GM18951 (cell line): ENCODE data around the gene PC.
"Not testable (repeated sequence)": the region's sequence is repeated elsewhere in the genome, so short reads cannot be mapped to it uniquely, and the experiment has no call there.

Experiments used
- POLR2A ChIP-seq: IDR thresholded peaks from 4 replicates; pipeline ENCODE4 v1.6.1; 2011; ENCODE audit warnings: mild to moderate bottlenecking; ENCODE audit not compliant: insufficient read length, insufficient read depth; ENCODE audit errors: extremely low read depth
- in situ Hi-C: fragments of 300-500 bp; cut with MboI; formaldehyde crosslinking; loops from one replicate; pipeline ENCODE4 v1.12.0; 2022; ENCODE audit warnings: low sequenced_read_pairs, mixed read lengths, inconsistent platforms; ENCODE audit not compliant: unreplicated experiment

PC gene

GRCh38 chr11:66958232-66958955 is at the start of gene PC:
Gene PC, minus strand, starts transcription at chr11:66958383. Its CDS starts 86,224 bp downstream, at chr11:66872159.
- in situ Hi-C loops, result no loop called here
- TF ChIP-seq POLR2A, result peak; percentile 29

DNA sequence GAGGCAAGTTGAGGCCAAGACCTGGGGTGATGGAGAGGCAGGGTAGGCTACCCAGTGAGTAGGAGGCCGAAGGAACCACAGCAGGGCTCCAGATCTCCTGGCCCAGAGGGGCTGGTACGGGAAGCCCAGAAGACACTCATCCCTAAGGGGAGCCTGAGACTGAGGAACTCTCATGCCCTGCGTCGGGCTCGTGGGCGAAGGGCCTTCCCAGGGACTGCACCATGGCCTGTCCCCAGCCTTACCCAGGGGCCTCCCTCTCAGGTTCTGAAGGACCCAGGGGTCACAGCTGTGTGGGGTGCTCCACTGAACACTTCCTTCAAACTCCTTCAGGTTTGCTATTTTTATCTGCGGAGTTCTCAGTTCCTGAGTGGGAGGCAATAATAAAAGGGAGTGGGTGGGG is 48.9 kb upstream of the PC start:
- no peak for TF ChIP-seq POLR2A
- in situ Hi-C loops, result no loop called here

GRCh38 chr11:67006029-67006884 is 48.1 kb upstream of the PC start:
- TF ChIP-seq POLR2A, result no peak
- in situ Hi-C loops, result no loop called here

DNA sequence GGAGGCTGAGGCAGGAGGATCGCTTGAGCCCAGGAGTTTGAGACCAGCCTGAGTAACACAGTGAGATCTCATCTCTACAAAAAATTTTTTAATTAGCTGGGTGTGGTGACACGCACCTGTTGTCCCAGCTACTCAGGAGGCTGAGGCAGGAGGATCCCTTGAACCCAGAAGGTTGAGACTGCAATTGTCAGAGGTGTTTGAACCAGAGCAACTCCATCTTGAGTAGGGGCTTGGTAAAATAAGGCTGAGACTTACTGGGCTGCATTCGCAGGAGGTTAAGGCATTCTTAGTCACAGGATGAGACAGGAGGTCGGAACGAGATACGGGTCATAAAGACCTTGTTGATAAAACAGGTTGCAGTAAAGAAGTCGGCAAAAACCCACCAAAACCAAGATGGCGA is 47.0 kb upstream of the PC start:
- in situ Hi-C loops, result not testable (repeated sequence)

GRCh38 chr11:67002921-67003411 is 44.8 kb upstream of the PC start:
- TF ChIP-seq POLR2A, result no peak
- in situ Hi-C loops, result no loop called here

GRCh38 chr11:67002297-67002913 is 44.2 kb upstream of the PC start:
- in situ Hi-C loops, result no loop called here
- no peak for TF ChIP-seq POLR2A

DNA sequence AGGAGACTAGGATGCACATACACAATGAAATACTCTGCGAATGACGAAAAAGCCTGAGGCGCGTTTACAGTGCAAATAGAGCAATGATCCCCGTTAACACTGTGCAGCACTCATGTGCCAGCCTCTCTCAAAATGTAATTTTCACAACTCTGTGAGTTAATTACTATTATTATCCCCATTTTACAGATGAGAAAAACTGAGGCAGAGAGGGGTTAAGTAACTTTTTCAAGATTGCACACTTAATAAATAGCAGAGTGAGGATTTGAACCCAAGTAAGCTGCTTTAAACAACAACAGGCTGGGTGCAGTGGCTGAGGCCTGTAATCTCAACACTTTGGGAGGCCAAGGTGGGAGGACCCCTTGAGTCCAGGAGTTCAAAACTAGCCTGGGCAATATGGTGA is 43.1 kb upstream of the PC start:
- in situ Hi-C loops, result no loop called here

DNA sequence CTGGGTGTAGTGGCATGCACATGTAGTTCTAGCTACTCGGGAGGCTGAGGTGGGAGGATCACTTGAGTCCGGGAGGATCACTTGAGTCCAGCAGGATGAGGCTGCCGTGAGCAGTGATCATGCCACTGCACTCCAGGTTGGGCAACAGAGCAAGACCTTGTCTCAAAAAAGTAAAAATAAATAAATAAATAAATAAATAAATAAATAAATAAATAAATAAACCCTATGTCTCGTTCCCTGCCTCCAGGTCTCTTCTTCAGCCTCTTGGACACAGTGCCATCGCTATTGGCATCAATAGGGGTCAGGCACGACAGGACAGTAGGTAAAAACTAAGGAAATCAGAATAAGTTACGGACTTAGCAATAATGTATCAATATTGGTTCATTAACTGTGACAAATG is 41.4 kb upstream of the PC start:
- in situ Hi-C loops, result no loop called here
- TF ChIP-seq POLR2A, result no peak

More for the DNA sequence above, 43.1 kb upstream of the PC start:
- TF ChIP-seq POLR2A, result no peak

DNA sequence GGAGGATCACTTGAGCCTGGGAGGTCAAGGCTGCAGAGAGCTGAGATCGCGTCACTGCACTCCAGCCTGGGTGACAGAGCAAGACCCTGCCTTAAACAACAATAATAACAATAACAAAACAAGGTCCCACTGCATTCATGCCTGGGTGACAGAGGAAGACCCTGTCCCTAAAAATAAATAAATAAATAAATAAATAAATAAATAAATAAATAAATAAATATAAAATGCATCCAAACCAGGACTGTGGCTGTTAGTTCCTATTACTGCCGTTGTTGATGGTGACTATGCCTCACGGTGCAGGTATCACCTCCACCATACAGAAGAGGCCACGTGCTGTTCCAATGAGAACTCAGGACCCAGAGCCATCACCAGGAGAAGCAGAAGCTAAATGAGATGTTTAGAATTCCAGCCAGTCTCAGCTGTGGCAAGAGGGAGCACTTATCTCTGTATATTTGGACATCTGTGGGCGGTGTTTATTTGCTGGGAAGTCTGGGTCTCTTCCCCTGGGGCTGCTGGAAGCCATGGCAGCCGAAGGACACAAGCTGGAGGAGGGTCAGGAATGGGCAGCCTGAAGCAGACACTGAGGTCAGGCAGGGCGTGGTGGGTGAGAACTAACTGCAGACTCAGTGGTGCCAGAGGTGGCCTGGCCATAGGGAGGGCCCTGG is 38.6 kb upstream of the PC start:
- no peak for TF ChIP-seq POLR2A
- in situ Hi-C loops, result no loop called here

GRCh38 chr11:66992041-66992440 is 33.9 kb upstream of the PC start:
- no peak for TF ChIP-seq POLR2A
- in situ Hi-C loops, result no loop called here

GRCh38 chr11:66989360-66989759 is 31.2 kb upstream of the PC start:
- in situ Hi-C loops, result not testable (repeated sequence)

GRCh38 chr11:66988741-66989140 is 30.6 kb upstream of the PC start:
- in situ Hi-C loops, result not testable (repeated sequence)

DNA sequence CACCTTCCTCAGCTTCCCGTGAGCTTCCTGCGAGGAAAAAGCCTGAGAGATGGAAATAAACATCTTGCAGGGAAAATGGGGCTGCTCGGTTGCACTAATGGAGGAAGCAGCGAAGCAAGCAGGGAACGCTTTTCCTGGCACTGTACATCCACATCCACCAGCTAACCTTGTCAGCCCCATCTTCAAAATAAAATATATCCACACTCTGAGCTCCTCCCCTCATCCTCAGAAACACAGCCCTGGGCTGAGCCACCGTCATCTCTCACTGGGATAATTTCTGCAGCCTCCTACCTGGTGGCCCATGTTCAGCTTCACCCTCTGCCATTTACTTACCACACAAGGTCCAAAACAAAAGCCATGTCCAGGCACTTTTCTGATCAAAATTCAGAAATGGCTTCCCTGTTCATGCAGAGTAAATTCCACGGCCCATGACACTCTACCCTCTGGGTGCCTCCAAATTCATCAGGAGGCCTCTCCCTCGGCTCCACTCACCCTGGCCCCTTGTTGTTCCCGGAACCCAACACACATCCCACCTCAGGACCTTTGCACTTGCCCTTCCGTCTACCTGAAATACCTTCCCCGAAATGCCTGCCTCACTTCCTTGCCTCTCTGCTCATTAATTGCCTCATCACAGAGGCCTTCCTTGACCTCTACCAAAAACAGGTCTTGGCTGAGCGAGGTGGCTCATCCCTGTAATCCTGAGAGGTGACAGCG is 29.9 kb upstream of the PC start:
- in situ Hi-C loops, result no loop called here

GRCh38 chr11:66987158-66987620 is 29.0 kb upstream of the PC start:
- no peak for TF ChIP-seq POLR2A
- in situ Hi-C loops, result no loop called here

More for the DNA sequence above, 29.9 kb upstream of the PC start:
- TF ChIP-seq POLR2A, result no peak
